ENCODE data around the gene PRTFDC1.
"Not testable (repeated sequence)": the region's sequence is repeated elsewhere in the genome, so short reads cannot be mapped to it uniquely, and the experiment has no call there.

Gene PRTFDC1

GRCh38 chr10:24849501-24850299 is 102.7 kb downstream of the PRTFDC1 start:
- no peak for DNase-seq (ENCODE audit: insufficient read length, low spot score)
- FAIRE-seq: no peak

- DNase-seq (ENCODE audit: insufficient read length, low spot score) (no peak), FAIRE-seq (no peak)
Observed at GRCh38 chr10:24849051-24849450, 103.4 kb downstream of the PRTFDC1 start.

GRCh38 chr10:24848195-24848594 is 104.2 kb downstream of the PRTFDC1 start:
- DNase-seq (ENCODE audit: insufficient read length, low spot score) (no peak), FAIRE-seq (no peak)

GRCh38 chr10:24847112-24848070 is 105.0 kb downstream of the PRTFDC1 start:
- peak; percentile 26 for FAIRE-seq
- no peak for DNase-seq (ENCODE audit: insufficient read length, low spot score)

GRCh38 chr10:24844742-24845141 is 107.7 kb downstream of the PRTFDC1 start:
- FAIRE-seq (no peak), DNase-seq (ENCODE audit: insufficient read length, low spot score) (no peak)

- DNase-seq (ENCODE audit: insufficient read length, low spot score) (no peak), FAIRE-seq (no peak)
Observed at GRCh38 chr10:24843256-24843655, 109.2 kb downstream of the PRTFDC1 start.

- no peak for FAIRE-seq
Observed at GRCh38 chr10:24842856-24843255, 109.5 kb downstream of the PRTFDC1 start.

GRCh38 chr10:24841530-24841929 is 110.9 kb downstream of the PRTFDC1 start:
- DNase-seq (ENCODE audit: insufficient read length, low spot score) (no peak), FAIRE-seq (no peak)

More at GRCh38 chr10:24842856-24843255, 109.5 kb downstream of the PRTFDC1 start:
- DNase-seq (ENCODE audit: insufficient read length, low spot score): no peak

GRCh38 chr10:24840784-24841183 is 111.6 kb downstream of the PRTFDC1 start:
- no peak for DNase-seq (ENCODE audit: insufficient read length, low spot score)
- FAIRE-seq: peak; percentile 69

GRCh38 chr10:24837781-24838180 is 114.6 kb downstream of the PRTFDC1 start:
- not testable (repeated sequence) for DNase-seq (ENCODE audit: insufficient read length, low spot score); FAIRE-seq

GRCh38 chr10:24834869-24835268 is 117.5 kb downstream of the PRTFDC1 start:
- FAIRE-seq (peak; percentile 44), DNase-seq (ENCODE audit: insufficient read length, low spot score) (no peak)

- FAIRE-seq (no peak), DNase-seq (ENCODE audit: insufficient read length, low spot score) (peak; percentile 56)
Observed at GRCh38 chr10:24826009-24826408, 126.4 kb downstream of the PRTFDC1 start.

- FAIRE-seq (no peak), DNase-seq (ENCODE audit: insufficient read length, low spot score) (no peak)
Observed at GRCh38 chr10:24825551-24825950, 126.9 kb downstream of the PRTFDC1 start.

- FAIRE-seq: peak; percentile 16
- no peak for DNase-seq (ENCODE audit: insufficient read length, low spot score)
Observed at GRCh38 chr10:24824536-24824935, 127.9 kb downstream of the PRTFDC1 start.

- FAIRE-seq (no peak), DNase-seq (ENCODE audit: insufficient read length, low spot score) (no peak)
Observed at GRCh38 chr10:24824124-24824523, 128.3 kb downstream of the PRTFDC1 start.

- FAIRE-seq: no peak
- no peak for DNase-seq (ENCODE audit: insufficient read length, low spot score)
Observed at GRCh38 chr10:24822590-24822989, 129.8 kb downstream of the PRTFDC1 start.

GRCh38 chr10:24821986-24822385 is 130.4 kb downstream of the PRTFDC1 start:
- peak; percentile 65 for FAIRE-seq
- peak; percentile 46 for DNase-seq (ENCODE audit: insufficient read length, low spot score)

GRCh38 chr10:24816868-24817396 is 135.5 kb downstream of the PRTFDC1 start:
- no peak for FAIRE-seq

GRCh38 chr10:24814568-24815313 is 137.7 kb downstream of the PRTFDC1 start:
- FAIRE-seq (peak; percentile 79), DNase-seq (ENCODE audit: insufficient read length, low spot score) (peak; percentile 61)

More at GRCh38 chr10:24816868-24817396, 135.5 kb downstream of the PRTFDC1 start:
- DNase-seq (ENCODE audit: insufficient read length, low spot score): no peak

- DNase-seq (ENCODE audit: insufficient read length, low spot score) (no peak), FAIRE-seq (no peak)
Observed at GRCh38 chr10:24813856-24814255, 138.6 kb downstream of the PRTFDC1 start.

Measured in HTR-8/SVneo (cell line).